GM06990 (cell line): Measurements from ENCODE around the gene PRKAG1.

ENCODE experiments used
- DNase-seq: peaks from one replicate; pipeline ENCODE4 v3.0.0-alpha.2; 2011; ENCODE audit not compliant: insufficient read length; ENCODE audit errors: extremely low read depth
- H3K27me3 ChIP-seq: replicated peaks from 2 replicates; pipeline ENCODE4 v1.6.0; 2011; ENCODE audit warnings: low read length; ENCODE audit not compliant: control insufficient read depth, insufficient read depth
- H3K36me3 ChIP-seq: 2 replicates; pipeline ENCODE4 v1.5.1; 2011; ENCODE audit warnings: low read length; ENCODE audit not compliant: control insufficient read depth, insufficient read depth
- H3K4me3 ChIP-seq: replicated peaks from 2 replicates; pipeline ENCODE4 v1.5.1; 2011; ENCODE audit warnings: low read depth, mild to moderate bottlenecking, control low read depth, low read length
- TF ChIP-seq, protein P1 (sequence below): IDR thresholded peaks from 2 replicates; pipeline ENCODE4 v1.5.1; 2011; ENCODE audit warnings: low read length, control low read depth, mild to moderate bottlenecking, inconsistent platforms; ENCODE audit not compliant: insufficient read depth, poor library complexity, severe bottlenecking

The PRKAG1 gene

GRCh38 chr12:48985475-48985897, 33.1 kb downstream of the PRKAG1 start:
- H3K27me3 ChIP-seq, result peaks cover 17% of the 10 kb centered on the region
- H3K4me3 ChIP-seq, result no peak overlapping the region
- TF ChIP-seq, protein P1, sequence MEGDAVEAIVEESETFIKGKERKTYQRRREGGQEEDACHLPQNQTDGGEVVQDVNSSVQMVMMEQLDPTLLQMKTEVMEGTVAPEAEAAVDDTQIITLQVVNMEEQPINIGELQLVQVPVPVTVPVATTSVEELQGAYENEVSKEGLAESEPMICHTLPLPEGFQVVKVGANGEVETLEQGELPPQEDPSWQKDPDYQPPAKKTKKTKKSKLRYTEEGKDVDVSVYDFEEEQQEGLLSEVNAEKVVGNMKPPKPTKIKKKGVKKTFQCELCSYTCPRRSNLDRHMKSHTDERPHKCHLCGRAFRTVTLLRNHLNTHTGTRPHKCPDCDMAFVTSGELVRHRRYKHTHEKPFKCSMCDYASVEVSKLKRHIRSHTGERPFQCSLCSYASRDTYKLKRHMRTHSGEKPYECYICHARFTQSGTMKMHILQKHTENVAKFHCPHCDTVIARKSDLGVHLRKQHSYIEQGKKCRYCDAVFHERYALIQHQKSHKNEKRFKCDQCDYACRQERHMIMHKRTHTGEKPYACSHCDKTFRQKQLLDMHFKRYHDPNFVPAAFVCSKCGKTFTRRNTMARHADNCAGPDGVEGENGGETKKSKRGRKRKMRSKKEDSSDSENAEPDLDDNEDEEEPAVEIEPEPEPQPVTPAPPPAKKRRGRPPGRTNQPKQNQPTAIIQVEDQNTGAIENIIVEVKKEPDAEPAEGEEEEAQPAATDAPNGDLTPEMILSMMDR, result no peak
- DNase-seq, result no peak
- no peaks in the 10 kb centered on the region for H3K36me3 ChIP-seq

DNA sequence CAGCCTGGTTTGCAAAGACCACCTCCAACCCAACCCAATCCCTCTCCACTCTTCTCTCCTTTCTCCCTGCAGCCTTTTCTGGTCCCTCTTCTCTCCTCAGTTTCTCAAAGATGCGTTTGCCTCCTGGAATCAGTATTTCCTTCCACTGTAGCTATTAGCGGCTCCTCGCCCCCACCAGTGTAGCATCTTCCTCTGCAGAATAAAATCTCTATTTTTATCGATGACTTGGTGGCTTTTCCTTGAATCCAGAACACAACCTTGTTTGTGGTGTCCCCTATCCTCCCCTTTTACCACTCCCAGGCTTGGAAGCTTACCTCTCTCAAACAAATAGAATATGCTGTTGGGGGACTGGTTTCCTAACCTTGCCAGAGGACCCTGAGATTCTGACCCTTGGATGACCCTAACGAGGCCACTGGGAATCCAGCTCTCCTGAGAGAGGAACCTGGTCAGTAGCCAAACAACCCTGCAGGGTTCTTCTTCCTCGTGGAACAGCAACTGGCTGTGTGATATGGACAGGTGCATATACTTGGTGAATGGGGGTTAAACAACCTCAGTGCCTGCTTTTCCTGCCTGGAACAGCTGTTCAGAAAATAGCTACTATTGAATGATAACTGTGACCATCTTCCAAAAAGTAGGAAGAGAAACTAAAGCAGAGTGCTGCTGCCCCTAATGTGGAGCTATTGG, 36.0 kb downstream of the PRKAG1 start:
- no peak overlapping the region for H3K4me3 ChIP-seq
- peaks cover 23% of the 10 kb centered on the region for H3K27me3 ChIP-seq
- H3K36me3 ChIP-seq, result no peaks in the 10 kb centered on the region
- DNase-seq, result no peak
- TF ChIP-seq, protein P1, result no peak

GRCh38 chr12:48981757-48982157, 36.8 kb downstream of the PRKAG1 start:
- peaks cover 23% of the 10 kb centered on the region for H3K27me3 ChIP-seq
- peak overlapping the region; percentile 18 for H3K4me3 ChIP-seq
- TF ChIP-seq, protein P1, result no peak
- DNase-seq, result no peak
- no peaks in the 10 kb centered on the region for H3K36me3 ChIP-seq

- H3K4me3 ChIP-seq, result peak overlapping the region; percentile 18
- peak; percentile 54 for DNase-seq
- peaks cover 23% of the 10 kb centered on the region for H3K27me3 ChIP-seq
Measured at GRCh38 chr12:48980953-48981756, 37.4 kb downstream of the PRKAG1 start.

GRCh38 chr12:48980389-48980952, 38.1 kb downstream of the PRKAG1 start:
- H3K36me3 ChIP-seq, result no peaks in the 10 kb centered on the region
- TF ChIP-seq, protein P1, result no peak
- DNase-seq, result no peak
- peaks cover 23% of the 10 kb centered on the region for H3K27me3 ChIP-seq
- H3K4me3 ChIP-seq, result no peak overlapping the region; the same call in 1 of the 2 replicates

More at GRCh38 chr12:48980953-48981756, 37.4 kb downstream of the PRKAG1 start:
- H3K36me3 ChIP-seq, result no peaks in the 10 kb centered on the region
- TF ChIP-seq, protein P1, result peak; percentile 10
